K562 (cell line): ENCODE results near the gene IQCN. TPM values are rescaled to one million over a fixed set of nuclear protein-coding genes. Genes with fewer than 3 reads are reported as not detected.

Experiments used
- ADNP ChIP-seq: fragments of 200-800 bp; sonication (Bioruptor generic); IDR thresholded peaks from 2 replicates; pipeline ENCODE4 v1.6.1; 2016; ENCODE audit warnings: missing genetic modification characterization, missing compliant biosample characterization
- CHD4 ChIP-seq: fragments of 200-600 bp; sonication (generic); IDR thresholded peaks from 3 replicates; pipeline ENCODE4 v1.6.1; 2012; ENCODE audit warnings: low read depth, mild to moderate bottlenecking, mixed read lengths, low read length, inconsistent platforms; ENCODE audit not compliant: insufficient read depth, insufficient replicate concordance, poor library complexity, severe bottlenecking
- CTCFL ChIP-seq: IDR thresholded peaks from 2 replicates; pipeline ENCODE4 v1.6.1; 2011; ENCODE audit warnings: borderline replicate concordance, low read depth, mild to moderate bottlenecking, moderate library complexity, low read length; ENCODE audit not compliant: insufficient read depth, poor library complexity, severe bottlenecking
- GATAD2B ChIP-seq: fragments of 450-650 bp; IDR thresholded peaks from 2 replicates; pipeline ENCODE4 v1.6.1; 2017; ENCODE audit warnings: mild to moderate bottlenecking, borderline replicate concordance
- GTF2B ChIP-seq: IDR thresholded peaks from 2 replicates; pipeline ENCODE4 v1.6.1; 2011; ENCODE audit not compliant: insufficient read length; ENCODE audit errors: extremely low read depth
- HDAC2 ChIP-seq: fragments of 450-650 bp; IDR thresholded peaks from 2 replicates; pipeline ENCODE4 v1.6.1; 2016; ENCODE audit warnings: mild to moderate bottlenecking
- HLTF ChIP-seq: fragments of 450-650 bp; IDR thresholded peaks from 2 replicates; pipeline ENCODE4 v1.6.1; 2016
- MIER1 ChIP-seq: fragments of 450-650 bp; IDR thresholded peaks from 2 replicates; pipeline ENCODE4 v1.6.1; 2016; ENCODE audit warnings: antibody characterized with exemption, mild to moderate bottlenecking, low read depth
- NBN ChIP-seq: fragments of 450-650 bp; IDR thresholded peaks from 2 replicates; pipeline ENCODE4 v1.6.1; 2016; ENCODE audit warnings: low read depth, mild to moderate bottlenecking
- NFIC ChIP-seq: fragments of 450-650 bp; IDR thresholded peaks from 2 replicates; pipeline ENCODE4 v1.6.1; 2017; ENCODE audit warnings: mild to moderate bottlenecking, inconsistent platforms
- NR4A1 ChIP-seq, 2 experiments: fragments of 250-450 bp in 1 of 2; fragments of 450-650 bp in 1 of 2; sonication (Bioruptor Pico) in 1 of 2; IDR thresholded peaks; 2 replicates each; pipeline versions ENCODE4 v1.4.0 to v1.6.1; 2016 to 2020; ENCODE audit warnings: mild to moderate bottlenecking in 2 of 2, missing compliant biosample characterization in 1 of 2, missing genetic modification characterization in 1 of 2, moderate library complexity in 1 of 2
- PHF20 ChIP-seq: fragments of 450-650 bp; IDR thresholded peaks from 2 replicates; pipeline ENCODE4 v1.6.1; 2018; ENCODE audit not compliant: partially characterized antibody
- PTBP1 ChIP-seq: fragments of 200-400 bp; formaldehyde crosslinking; IDR thresholded peaks from 2 replicates; pipeline ENCODE4 v1.6.1; 2017; ENCODE audit warnings: low read depth, low read length
- RBM22 ChIP-seq: fragments of 200-400 bp; formaldehyde crosslinking; IDR thresholded peaks from 2 replicates; pipeline ENCODE4 v1.6.1; 2018; ENCODE audit warnings: low read length, low read depth; ENCODE audit not compliant: poor library complexity, severe bottlenecking
- TOE1 ChIP-seq, 2 experiments: fragments of 450-650 bp in 1 of 2; sonication (generic) in 1 of 2; formaldehyde crosslinking in 1 of 2; IDR thresholded peaks; 2 replicates each; pipeline versions ENCODE4 v1.7.1 to v1.8.0; 2016 to 2022; ENCODE audit warnings: borderline replicate concordance in 2 of 2, mild to moderate bottlenecking in 2 of 2, antibody characterized with exemption in 1 of 2, inconsistent platforms in 1 of 2, low read depth in 1 of 2, missing genetic modification reagents in 1 of 2, moderate library complexity in 1 of 2
- ZBTB17 ChIP-seq: fragments of 450-650 bp; formaldehyde crosslinking; IDR thresholded peaks from 2 replicates; pipeline ENCODE4 v1.4.0; 2020; ENCODE audit warnings: mild to moderate bottlenecking
- ZNF133 ChIP-seq: fragments of 250-450 bp; sonication (Bioruptor Pico); IDR thresholded peaks from 2 replicates; pipeline ENCODE4 v1.4.0; 2020; ENCODE audit warnings: mild to moderate bottlenecking
- ZNF212 ChIP-seq: fragments of 450-650 bp; formaldehyde crosslinking; IDR thresholded peaks from 2 replicates; pipeline ENCODE4 v1.4.0; 2020; ENCODE audit warnings: mild to moderate bottlenecking
- ZNF24 ChIP-seq: fragments of 450-650 bp; IDR thresholded peaks from 2 replicates; pipeline ENCODE4 v1.6.1; 2016
- ZNF766 ChIP-seq: fragments of 200-800 bp; sonication (Bioruptor generic); conservative IDR thresholded peaks from 2 replicates; pipeline ENCODE4 v1.6.1; 2016; ENCODE audit warnings: missing genetic modification characterization, missing compliant biosample characterization
- polyA plus RNA-seq, 8 experiments: library from polyadenylated mRNA; depleted of rRNA in 4 of 8; stranded (reverse) in 5 of 8; unstranded in 3 of 8; fragments of >200 nt; fragmentation: Nextera tagmentation in 2 of 8; fragmentation: Illumina TruSeq in 1 of 8; extraction: Ambion mirVana in 2 of 8; extraction: Trizol in 1 of 8; gene quantifications; 2 replicates each; pipeline versions ENCODE4 v1.2.1 to v1.2.3, GENCODE V29; 2011 to 2014; ENCODE audit warnings: inconsistent platforms in 1 of 8, missing spikeins in 1 of 8
- total RNA-seq, 7 experiments: library from RNA; depleted of rRNA in 6 of 7; stranded (reverse); fragments of >200 nt in 6 of 7; fragmentation: Illumina TruSeq in 2 of 7; extraction: Trizol in 2 of 7; gene quantifications; 2 replicates each; pipeline versions ENCODE4 v1.2.1 to v1.2.3, GENCODE V29; 2011 to 2021; ENCODE audit warnings: low replicate concordance in 1 of 7
- TF ChIP-seq, protein P1 (sequence below): IDR thresholded peaks from 2 replicates; pipeline ENCODE4 v1.6.1; 2012; ENCODE audit warnings: low read depth, low read length, improper control_type of control experiment, borderline replicate concordance

IQCN gene
- total and polyA plus RNA-seq, 9 of the 15 experiments (the other 6 are each of a cell fraction or from before 2014, with no cell fraction given), result 0.01 to 0.07 (median 0.04) TPM; not detected in 3

DNA sequence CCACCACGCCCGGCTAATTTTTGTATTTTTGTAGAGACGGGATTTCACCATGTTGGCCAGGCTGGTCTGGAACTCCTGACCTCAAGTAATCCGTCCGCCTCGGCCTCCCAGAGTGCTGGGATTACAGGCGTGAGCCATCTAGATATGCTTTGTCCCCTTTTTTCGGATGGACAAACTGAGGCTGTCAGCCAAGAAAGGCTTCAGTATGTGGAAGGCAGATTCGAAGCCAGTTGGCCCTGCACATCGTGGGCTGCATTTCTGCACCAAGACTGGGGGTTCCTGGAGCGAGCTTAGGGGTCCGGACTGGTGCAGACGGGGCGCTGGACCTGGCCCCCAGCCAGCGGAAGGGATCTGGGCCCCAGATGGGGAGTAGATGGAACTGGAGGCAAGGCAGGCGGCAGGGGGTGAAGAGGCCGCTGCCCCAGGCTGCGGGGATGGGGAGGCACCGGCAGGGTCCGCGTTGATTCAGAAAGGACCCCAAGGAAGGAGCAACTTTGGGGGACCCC lies 16.8 kb upstream of the IQCN start (continued):
- TF ChIP-seq MIER1 (peak; percentile 59; the same call in 1 of the 2 replicates), ZNF212 (CRISPR knock-in tag) (0 out of 2 replicates have a peak, but pooled peaks have one; percentile 54), HDAC2 (peak; percentile 79), ADNP (tag) (peak; percentile 84), PHF20 (peak; percentile 79), TOE1 (IDR thresholded peaks at IDR 0.05; ENCODE audit: borderline replicate concordance) (no peak), TOE1 (CRISPR knock-in tag; IDR thresholded peaks at IDR 0.05; ENCODE audit: borderline replicate concordance, low read depth) (0 out of 2 replicates have a peak, but pooled peaks have one; percentile 57), NFIC (peak; percentile 96), ZBTB17 (CRISPR knock-in tag) (peak; percentile 30; the same call in 1 of the 2 replicates), ZNF24 (0 out of 2 replicates have a peak, but pooled peaks have one; percentile 22), RBM22 (peak; percentile 5), NR4A1 (CRISPR knock-in tag; IDR thresholded peaks at IDR 0.05) (0 out of 2 replicates have a peak, but pooled peaks have one; percentile 87), NR4A1 (tag; IDR thresholded peaks at IDR 0.05) (peak; percentile 26; the same call in 1 of the 2 replicates), GATAD2B (0 out of 2 replicates have a peak, but pooled peaks have one; percentile 44), CTCFL (peak; percentile 12), HLTF (0 out of 2 replicates have a peak, but pooled peaks have one; percentile 24), NBN (0 out of 2 replicates have a peak, but pooled peaks have one; percentile 33), GTF2B (no peak), PTBP1 (0 out of 2 replicates have a peak, but pooled peaks have one; percentile 47), CHD4 (peak; percentile 70), ZNF766 (CRISPR knock-in tag) (no peak), ZNF133 (CRISPR knock-in tag) (no peak)
- TF ChIP-seq, protein P1, sequence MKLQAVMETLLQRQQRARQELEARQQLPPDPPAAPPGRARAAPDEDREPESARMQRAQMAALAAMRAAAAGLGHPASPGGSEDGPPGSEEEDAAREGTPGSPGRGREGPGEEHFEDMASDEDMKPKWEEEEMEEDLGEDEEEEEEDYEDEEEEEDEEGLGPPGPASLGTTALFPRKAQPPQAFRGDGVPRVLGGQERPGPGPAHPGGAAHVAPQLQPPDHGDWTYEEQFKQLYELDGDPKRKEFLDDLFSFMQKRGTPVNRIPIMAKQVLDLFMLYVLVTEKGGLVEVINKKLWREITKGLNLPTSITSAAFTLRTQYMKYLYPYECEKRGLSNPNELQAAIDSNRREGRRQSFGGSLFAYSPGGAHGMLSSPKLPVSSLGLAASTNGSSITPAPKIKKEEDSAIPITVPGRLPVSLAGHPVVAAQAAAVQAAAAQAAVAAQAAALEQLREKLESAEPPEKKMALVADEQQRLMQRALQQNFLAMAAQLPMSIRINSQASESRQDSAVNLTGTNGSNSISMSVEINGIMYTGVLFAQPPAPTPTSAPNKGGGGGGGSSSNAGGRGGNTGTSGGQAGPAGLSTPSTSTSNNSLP, result no peak
